ENCODE measurements around the gene ALK. TPM values are rescaled to one million over a fixed set of nuclear protein-coding genes. Genes with fewer than 3 reads are reported as not detected.
A peak's percentile ranks its signal among the peaks of the same experiment; 100 is the strongest.

The ALK gene
- total and polyA plus RNA-seq, 2 experiments from 2014 or later: 0.35 TPM; not detected in 1

DNA sequence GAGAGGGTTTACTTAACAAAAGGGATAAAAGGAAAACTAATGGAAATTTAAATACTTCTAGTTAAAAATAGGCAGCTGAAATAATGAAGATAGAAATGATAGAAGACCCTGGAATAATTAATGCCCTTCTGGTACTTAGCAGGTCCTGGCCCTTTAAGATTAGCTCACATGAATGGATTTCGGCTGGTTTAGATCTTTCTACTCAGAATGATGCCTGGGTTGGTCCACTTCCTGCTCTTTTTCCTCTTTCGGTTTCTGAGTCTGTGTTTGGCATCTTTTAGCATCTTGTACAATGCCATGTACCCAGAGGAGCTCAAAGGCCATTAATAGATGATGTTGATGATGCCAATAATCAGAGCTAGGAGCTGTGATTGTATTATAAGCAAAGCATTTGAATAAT is 515.7 kb downstream of the ALK start (continued):
- no peak for TF ChIP-seq EZH2 (IDR thresholded peaks at IDR 0.05; ENCODE audit: low read depth, unreplicated experiment)

- H3K4me1 Mint-ChIP-seq: 0 out of 3 replicates have a peak, but pooled peaks cover 2% of the 10 kb centered on the region
- no peak for ATAC-seq
- no peak overlapping the region for H3K4me3 ChIP-seq
- H3K36me3 ChIP-seq (ENCODE audit: insufficient read depth): no peaks in the 10 kb centered on the region
- H2AFZ ChIP-seq: no peak overlapping the region; the same call in 1 of the 2 replicates
- no peak for DNase-seq (ENCODE audit: low spot score)
- TF ChIP-seq ZNF114 (CRISPR knock-in tag; IDR thresholded peaks at IDR 0.05) (no peak), EZH2phosphoT487 (IDR thresholded peaks at IDR 0.05; ENCODE audit: unreplicated experiment) (no peak), CREB1 (CRISPR knock-in tag; IDR thresholded peaks at IDR 0.05; ENCODE audit: low read depth) (no peak), ZNF331 (CRISPR knock-in tag; IDR thresholded peaks at IDR 0.05; ENCODE audit: low read depth) (no peak), STAT1 (IDR thresholded peaks at IDR 0.05; ENCODE audit: unreplicated experiment) (no peak), POLR2AphosphoS5 (IDR thresholded peaks at IDR 0.05; ENCODE audit: low read depth) (no peak), NANOG (IDR thresholded peaks at IDR 0.05; ENCODE audit: borderline replicate concordance) (no peak)
- TF ChIP-seq, protein P1, sequence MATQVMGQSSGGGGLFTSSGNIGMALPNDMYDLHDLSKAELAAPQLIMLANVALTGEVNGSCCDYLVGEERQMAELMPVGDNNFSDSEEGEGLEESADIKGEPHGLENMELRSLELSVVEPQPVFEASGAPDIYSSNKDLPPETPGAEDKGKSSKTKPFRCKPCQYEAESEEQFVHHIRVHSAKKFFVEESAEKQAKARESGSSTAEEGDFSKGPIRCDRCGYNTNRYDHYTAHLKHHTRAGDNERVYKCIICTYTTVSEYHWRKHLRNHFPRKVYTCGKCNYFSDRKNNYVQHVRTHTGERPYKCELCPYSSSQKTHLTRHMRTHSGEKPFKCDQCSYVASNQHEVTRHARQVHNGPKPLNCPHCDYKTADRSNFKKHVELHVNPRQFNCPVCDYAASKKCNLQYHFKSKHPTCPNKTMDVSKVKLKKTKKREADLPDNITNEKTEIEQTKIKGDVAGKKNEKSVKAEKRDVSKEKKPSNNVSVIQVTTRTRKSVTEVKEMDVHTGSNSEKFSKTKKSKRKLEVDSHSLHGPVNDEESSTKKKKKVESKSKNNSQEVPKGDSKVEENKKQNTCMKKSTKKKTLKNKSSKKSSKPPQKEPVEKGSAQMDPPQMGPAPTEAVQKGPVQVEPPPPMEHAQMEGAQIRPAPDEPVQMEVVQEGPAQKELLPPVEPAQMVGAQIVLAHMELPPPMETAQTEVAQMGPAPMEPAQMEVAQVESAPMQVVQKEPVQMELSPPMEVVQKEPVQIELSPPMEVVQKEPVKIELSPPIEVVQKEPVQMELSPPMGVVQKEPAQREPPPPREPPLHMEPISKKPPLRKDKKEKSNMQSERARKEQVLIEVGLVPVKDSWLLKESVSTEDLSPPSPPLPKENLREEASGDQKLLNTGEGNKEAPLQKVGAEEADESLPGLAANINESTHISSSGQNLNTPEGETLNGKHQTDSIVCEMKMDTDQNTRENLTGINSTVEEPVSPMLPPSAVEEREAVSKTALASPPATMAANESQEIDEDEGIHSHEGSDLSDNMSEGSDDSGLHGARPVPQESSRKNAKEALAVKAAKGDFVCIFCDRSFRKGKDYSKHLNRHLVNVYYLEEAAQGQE (IDR thresholded peaks at IDR 0.05; ENCODE audit: unreplicated experiment): no peak
- TF ChIP-seq, protein P2, sequence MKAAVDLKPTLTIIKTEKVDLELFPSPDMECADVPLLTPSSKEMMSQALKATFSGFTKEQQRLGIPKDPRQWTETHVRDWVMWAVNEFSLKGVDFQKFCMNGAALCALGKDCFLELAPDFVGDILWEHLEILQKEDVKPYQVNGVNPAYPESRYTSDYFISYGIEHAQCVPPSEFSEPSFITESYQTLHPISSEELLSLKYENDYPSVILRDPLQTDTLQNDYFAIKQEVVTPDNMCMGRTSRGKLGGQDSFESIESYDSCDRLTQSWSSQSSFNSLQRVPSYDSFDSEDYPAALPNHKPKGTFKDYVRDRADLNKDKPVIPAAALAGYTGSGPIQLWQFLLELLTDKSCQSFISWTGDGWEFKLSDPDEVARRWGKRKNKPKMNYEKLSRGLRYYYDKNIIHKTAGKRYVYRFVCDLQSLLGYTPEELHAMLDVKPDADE (IDR thresholded peaks at IDR 0.05): no peak
- H3K9me3 Mint-ChIP-seq: no peaks in the 10 kb centered on the region
- H3K9me2 ChIP-seq (ENCODE audit: insufficient read depth): peaks cover 5% of the 10 kb centered on the region; the same call in 1 of the 2 replicates
- no peaks in the 10 kb centered on the region for H3F3A ChIP-seq (replicated peaks; ENCODE audit: low read depth)
- H3K4me1 ChIP-seq (ENCODE audit: insufficient read depth): no peaks in the 10 kb centered on the region
- H3K27ac ChIP-seq (ENCODE audit: low read depth): no peak overlapping the region
- H3K79me2 ChIP-seq (replicated peaks; ENCODE audit: insufficient read depth): no peaks in the 10 kb centered on the region
- H3K36me3 Mint-ChIP-seq (ENCODE audit: low read depth): no peaks in the 10 kb centered on the region
- peaks cover 2% of the 10 kb centered on the region for H3K27me3 Mint-ChIP-seq (ENCODE audit: insufficient read depth, low read depth, poor library complexity)
- H3K27ac Mint-ChIP-seq: no peak overlapping the region
- no peaks in the 10 kb centered on the region for H3K27me3 ChIP-seq (ENCODE audit: insufficient read depth)
- no peak overlapping the region for H3K4me2 ChIP-seq
- H3K4me3 Mint-ChIP-seq: no peak overlapping the region
- no peaks in the 10 kb centered on the region for H4K20me1 ChIP-seq (replicated peaks; ENCODE audit: insufficient read depth)
Observed at GRCh38 chr2:29405266-29405665, 516.1 kb downstream of the ALK start.

DNA sequence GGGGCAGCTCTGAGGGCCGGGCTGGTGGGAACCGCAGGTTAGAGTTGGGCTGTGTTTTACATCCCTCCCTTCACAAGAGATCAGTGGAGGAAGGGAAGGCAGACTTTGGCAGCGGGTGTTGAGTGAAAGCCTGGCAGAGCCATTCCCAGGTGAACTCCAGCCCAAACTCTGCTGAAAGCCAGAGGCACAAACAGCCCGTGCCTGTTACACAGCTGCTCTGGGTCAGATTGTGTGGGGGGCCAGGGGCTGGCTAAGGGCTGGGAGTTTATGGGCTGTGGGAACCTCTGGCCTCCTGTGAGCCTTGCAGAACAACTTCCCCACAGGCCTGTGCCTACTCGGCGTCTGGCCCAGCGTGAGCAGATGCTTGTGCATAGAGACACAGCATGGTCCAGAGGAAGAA is 519.4 kb downstream of the ALK start:
- no peaks in the 10 kb centered on the region for H3K36me3 Mint-ChIP-seq (ENCODE audit: low read depth)
- H3K9me3 Mint-ChIP-seq: no peaks in the 10 kb centered on the region
- H3K27ac Mint-ChIP-seq: no peak overlapping the region
- H3K27me3 ChIP-seq (ENCODE audit: insufficient read depth): no peaks in the 10 kb centered on the region
- H3K9me2 ChIP-seq (ENCODE audit: insufficient read depth): no peaks in the 10 kb centered on the region; the same call in 1 of the 2 replicates
- H3K4me1 ChIP-seq (ENCODE audit: insufficient read depth): no peaks in the 10 kb centered on the region
- no peak overlapping the region for H2AFZ ChIP-seq
- no peaks in the 10 kb centered on the region for H3K36me3 ChIP-seq (ENCODE audit: insufficient read depth)
- H3K27ac ChIP-seq (ENCODE audit: low read depth): no peak overlapping the region
- ATAC-seq: peak; percentile 32; the same call in 2 of the 3 replicates
- 0 out of 3 replicates have a peak, but pooled peaks cover 2% of the 10 kb centered on the region for H3K4me1 Mint-ChIP-seq
- no peaks in the 10 kb centered on the region for H4K20me1 ChIP-seq (replicated peaks; ENCODE audit: insufficient read depth)
- no peaks in the 10 kb centered on the region for H3F3A ChIP-seq (replicated peaks; ENCODE audit: low read depth)
- no peak overlapping the region for H3K4me3 ChIP-seq
- H3K4me2 ChIP-seq: no peak overlapping the region
- peaks cover 8% of the 10 kb centered on the region for H3K27me3 Mint-ChIP-seq (ENCODE audit: insufficient read depth, low read depth, poor library complexity)
- DNase-seq (ENCODE audit: low spot score): no peak
- no peaks in the 10 kb centered on the region for H3K79me2 ChIP-seq (replicated peaks; ENCODE audit: insufficient read depth)
- no peak overlapping the region for H3K4me3 Mint-ChIP-seq
- no peak for TF ChIP-seq NANOG (IDR thresholded peaks at IDR 0.05; ENCODE audit: borderline replicate concordance)
- TF ChIP-seq STAT1 (IDR thresholded peaks at IDR 0.05; ENCODE audit: unreplicated experiment): no peak
- no peak for TF ChIP-seq POLR2AphosphoS5 (IDR thresholded peaks at IDR 0.05; ENCODE audit: low read depth)
- TF ChIP-seq EZH2 (IDR thresholded peaks at IDR 0.05; ENCODE audit: low read depth, unreplicated experiment): no peak
- TF ChIP-seq JUNB (IDR thresholded peaks at IDR 0.05; ENCODE audit: unreplicated experiment): no peak
